ENCODE results near the gene KIRREL3. TPM values are rescaled to one million over a fixed set of nuclear protein-coding genes. Genes with fewer than 3 reads are reported as not detected.

The KIRREL3 gene
- total and polyA plus RNA-seq, 4 donors: 0.90 TPM; not detected in 3

- WGBS, 2 donors: 69 to 74% methylated on average over 15 to 18 of the region's 18 CpGs
- no peak for ATAC-seq (ENCODE audit: low FRiP score)
- intact Hi-C loops (cut with DNase I): no loop called here
- H3K4me1 ChIP-seq (ENCODE audit: control insufficient read depth in 1 of 2, insufficient read depth in 2 of 2, low read length in 2 of 2): no peaks in the 10 kb centered on the region
- no peaks in the 10 kb centered on the region for H3K9me3 ChIP-seq (ENCODE audit: control insufficient read depth, low read length)
- no peak overlapping the region for H3K4me3 ChIP-seq (ENCODE audit: low read length in 2 of 2)
- H3K36me3 ChIP-seq (ENCODE audit: control insufficient read depth in 1 of 2, insufficient read depth in 2 of 2, low read length in 1 of 2): no peaks in the 10 kb centered on the region
- no peak for DNase-seq
- no peaks in the 10 kb centered on the region for H3K27me3 ChIP-seq (ENCODE audit: control insufficient read depth in 1 of 2, insufficient read depth in 2 of 2, low read length in 1 of 2)
- H3K27ac ChIP-seq (ENCODE audit: low read depth in 1 of 2, low read length in 2 of 2): no peak overlapping the region
Measured at GRCh38 chr11:126466236-126467045, 534.1 kb downstream of the KIRREL3 start.

GRCh38 chr11:126465573-126466188 lies 534.9 kb downstream of the KIRREL3 start:
- WGBS, 2 donors: 2 to 3% methylated on average over 19 of the region's 19 CpGs
- no peak for ATAC-seq (ENCODE audit: low FRiP score)
- intact Hi-C loops (cut with DNase I): no loop called here

GRCh38 chr11:126464796-126465195 lies 535.8 kb downstream of the KIRREL3 start:
- no peaks in the 10 kb centered on the region for H3K9me3 ChIP-seq (ENCODE audit: control insufficient read depth, low read length)
- H3K4me3 ChIP-seq (ENCODE audit: low read length in 2 of 2): no peak overlapping the region
- ATAC-seq (ENCODE audit: low FRiP score) (no peak), DNase-seq (no peak)
- H3K36me3 ChIP-seq (ENCODE audit: control insufficient read depth in 1 of 2, insufficient read depth in 2 of 2, low read length in 1 of 2): no peaks in the 10 kb centered on the region
- intact Hi-C loops (cut with DNase I): no loop called here
- no peaks in the 10 kb centered on the region for H3K4me1 ChIP-seq (ENCODE audit: control insufficient read depth in 1 of 2, insufficient read depth in 2 of 2, low read length in 2 of 2)
- no peaks in the 10 kb centered on the region for H3K27me3 ChIP-seq (ENCODE audit: control insufficient read depth in 1 of 2, insufficient read depth in 2 of 2, low read length in 1 of 2)
- H3K27ac ChIP-seq (ENCODE audit: low read depth in 1 of 2, low read length in 2 of 2): no peak overlapping the region
- 93 to 94% methylated on average over 5 of the region's 5 CpGs for WGBS, 2 donors

More at GRCh38 chr11:126465573-126466188, 534.9 kb downstream of the KIRREL3 start:
- Histone ChIP-seq H3K27me3 (ENCODE audit: control insufficient read depth in 1 of 2, insufficient read depth in 2 of 2, low read length in 1 of 2) (no peaks in the 10 kb centered on the region), H3K36me3 (ENCODE audit: control insufficient read depth in 1 of 2, insufficient read depth in 2 of 2, low read length in 1 of 2) (no peaks in the 10 kb centered on the region), H3K27ac (ENCODE audit: low read depth in 1 of 2, low read length in 2 of 2) (no peak overlapping the region), H3K9me3 (ENCODE audit: control insufficient read depth, low read length) (no peaks in the 10 kb centered on the region), H3K4me1 (ENCODE audit: control insufficient read depth in 1 of 2, insufficient read depth in 2 of 2, low read length in 2 of 2) (no peaks in the 10 kb centered on the region), H3K4me3 (ENCODE audit: low read length in 2 of 2) (no peak overlapping the region)
- no peak for DNase-seq

DNA sequence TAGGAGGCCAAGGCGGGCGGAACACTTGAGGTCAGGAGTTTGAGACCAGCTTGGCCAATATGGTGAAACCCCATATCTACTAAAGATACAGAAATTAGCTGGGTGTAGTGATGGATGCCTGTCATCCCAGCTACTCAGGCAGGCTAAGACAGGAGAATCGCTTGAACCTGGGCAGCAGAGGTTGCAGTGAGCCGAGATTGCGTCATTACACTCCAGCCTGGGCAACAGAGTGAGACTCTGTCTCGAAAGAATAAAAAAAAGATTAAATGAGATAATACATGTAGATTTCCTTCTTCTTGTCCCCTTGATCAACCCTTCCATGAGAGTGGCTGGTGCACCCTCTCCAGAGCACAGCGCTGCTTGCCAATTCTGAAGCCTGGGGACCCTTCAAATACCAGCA lies 538.1 kb downstream of the KIRREL3 start:
- no peaks in the 10 kb centered on the region for H3K27me3 ChIP-seq (ENCODE audit: control insufficient read depth in 1 of 2, insufficient read depth in 2 of 2, low read length in 1 of 2)
- H3K36me3 ChIP-seq (ENCODE audit: control insufficient read depth in 1 of 2, insufficient read depth in 2 of 2, low read length in 1 of 2): no peaks in the 10 kb centered on the region
- H3K4me3 ChIP-seq (ENCODE audit: low read length in 2 of 2): no peak overlapping the region
- no peaks in the 10 kb centered on the region for H3K4me1 ChIP-seq (ENCODE audit: control insufficient read depth in 1 of 2, insufficient read depth in 2 of 2, low read length in 2 of 2)
- intact Hi-C loops (cut with DNase I): no loop called here
- no peaks in the 10 kb centered on the region for H3K9me3 ChIP-seq (ENCODE audit: control insufficient read depth, low read length)
- no peak for DNase-seq
- ATAC-seq (ENCODE audit: low FRiP score): no peak
- 97 to 98% methylated on average over 7 of the region's 7 CpGs for WGBS, 2 donors
- H3K27ac ChIP-seq (ENCODE audit: low read depth in 1 of 2, low read length in 2 of 2): no peak overlapping the region

DNA sequence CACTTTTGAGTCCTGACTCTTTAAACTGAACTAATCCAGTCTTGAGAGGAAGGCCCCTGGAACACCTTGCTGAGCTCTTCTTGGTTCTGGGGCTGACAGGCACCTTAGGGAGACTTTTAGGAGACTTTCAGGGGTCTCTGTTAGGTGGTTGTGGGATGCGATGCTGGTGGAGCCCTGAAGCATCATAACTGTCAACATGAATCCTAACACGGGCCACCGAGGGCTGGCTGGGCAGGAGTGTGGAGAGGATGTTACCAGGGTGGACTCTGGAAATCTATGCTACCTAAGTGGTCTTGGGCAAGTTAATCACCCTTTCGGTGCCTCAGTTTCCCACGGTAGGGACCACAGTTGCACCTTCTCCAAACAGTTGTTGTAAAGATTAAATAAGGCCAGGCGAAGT lies 538.6 kb downstream of the KIRREL3 start:
- intact Hi-C loops (cut with DNase I): no loop called here
- H3K27ac ChIP-seq (ENCODE audit: low read depth in 1 of 2, low read length in 2 of 2): no peak overlapping the region
- no peaks in the 10 kb centered on the region for H3K9me3 ChIP-seq (ENCODE audit: control insufficient read depth, low read length)
- H3K4me1 ChIP-seq (ENCODE audit: control insufficient read depth in 1 of 2, insufficient read depth in 2 of 2, low read length in 2 of 2): no peaks in the 10 kb centered on the region
- no peaks in the 10 kb centered on the region for H3K27me3 ChIP-seq (ENCODE audit: control insufficient read depth in 1 of 2, insufficient read depth in 2 of 2, low read length in 1 of 2)
- 86 to 95% methylated on average over 6 of the region's 6 CpGs for WGBS, 2 donors
- ATAC-seq (ENCODE audit: low FRiP score) (no peak), DNase-seq (no peak)
- H3K36me3 ChIP-seq (ENCODE audit: control insufficient read depth in 1 of 2, insufficient read depth in 2 of 2, low read length in 1 of 2): no peaks in the 10 kb centered on the region
- H3K4me3 ChIP-seq (ENCODE audit: low read length in 2 of 2): no peak overlapping the region

DNA sequence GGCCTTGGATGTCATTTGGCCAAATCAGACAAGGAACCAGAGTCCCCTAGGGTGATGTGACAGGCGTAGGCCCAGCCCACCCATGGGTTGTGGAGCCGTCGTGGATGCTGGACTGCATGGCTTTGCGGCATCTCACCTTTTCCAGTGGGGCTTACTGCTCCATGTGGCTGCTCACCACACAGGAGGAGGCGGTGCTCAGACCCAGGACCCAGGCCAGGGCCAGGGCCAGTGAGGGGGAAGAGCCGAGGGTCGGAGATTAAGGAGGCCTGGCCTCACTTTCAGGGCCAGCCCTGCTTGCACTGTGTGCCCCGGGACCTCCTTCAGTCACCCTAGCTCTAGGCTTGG lies 539.5 kb downstream of the KIRREL3 start:
- Histone ChIP-seq H3K4me1 (ENCODE audit: control insufficient read depth in 1 of 2, insufficient read depth in 2 of 2, low read length in 2 of 2) (no peaks in the 10 kb centered on the region), H3K36me3 (ENCODE audit: control insufficient read depth in 1 of 2, insufficient read depth in 2 of 2, low read length in 1 of 2) (no peaks in the 10 kb centered on the region), H3K27ac (ENCODE audit: low read depth in 1 of 2, low read length in 2 of 2) (no peak overlapping the region), H3K9me3 (ENCODE audit: control insufficient read depth, low read length) (no peaks in the 10 kb centered on the region), H3K4me3 (ENCODE audit: low read length in 2 of 2) (no peak overlapping the region), H3K27me3 (ENCODE audit: control insufficient read depth in 1 of 2, insufficient read depth in 2 of 2, low read length in 1 of 2) (no peaks in the 10 kb centered on the region)
- intact Hi-C loops (cut with DNase I): no loop called here
- peak; percentile 13 for ATAC-seq (ENCODE audit: low FRiP score)
- no peak for DNase-seq
- WGBS, 2 donors: 93 to 94% methylated on average over 8 of the region's 8 CpGs

GRCh38 chr11:126460417-126461095 lies 540.0 kb downstream of the KIRREL3 start:
- Histone ChIP-seq H3K27ac (ENCODE audit: low read depth in 1 of 2, low read length in 2 of 2) (no peak overlapping the region), H3K36me3 (ENCODE audit: control insufficient read depth in 1 of 2, insufficient read depth in 2 of 2, low read length in 1 of 2) (no peaks in the 10 kb centered on the region), H3K4me3 (ENCODE audit: low read length in 2 of 2) (no peak overlapping the region), H3K4me1 (ENCODE audit: control insufficient read depth in 1 of 2, insufficient read depth in 2 of 2, low read length in 2 of 2) (no peaks in the 10 kb centered on the region), H3K27me3 (ENCODE audit: control insufficient read depth in 1 of 2, insufficient read depth in 2 of 2, low read length in 1 of 2) (no peaks in the 10 kb centered on the region), H3K9me3 (ENCODE audit: control insufficient read depth, low read length) (no peaks in the 10 kb centered on the region)
- 91% methylated on average over 15 of the region's 15 CpGs for WGBS, 2 donors
- DNase-seq (no peak), ATAC-seq (ENCODE audit: low FRiP score) (no peak)
- intact Hi-C loops (cut with DNase I): no loop called here

DNA sequence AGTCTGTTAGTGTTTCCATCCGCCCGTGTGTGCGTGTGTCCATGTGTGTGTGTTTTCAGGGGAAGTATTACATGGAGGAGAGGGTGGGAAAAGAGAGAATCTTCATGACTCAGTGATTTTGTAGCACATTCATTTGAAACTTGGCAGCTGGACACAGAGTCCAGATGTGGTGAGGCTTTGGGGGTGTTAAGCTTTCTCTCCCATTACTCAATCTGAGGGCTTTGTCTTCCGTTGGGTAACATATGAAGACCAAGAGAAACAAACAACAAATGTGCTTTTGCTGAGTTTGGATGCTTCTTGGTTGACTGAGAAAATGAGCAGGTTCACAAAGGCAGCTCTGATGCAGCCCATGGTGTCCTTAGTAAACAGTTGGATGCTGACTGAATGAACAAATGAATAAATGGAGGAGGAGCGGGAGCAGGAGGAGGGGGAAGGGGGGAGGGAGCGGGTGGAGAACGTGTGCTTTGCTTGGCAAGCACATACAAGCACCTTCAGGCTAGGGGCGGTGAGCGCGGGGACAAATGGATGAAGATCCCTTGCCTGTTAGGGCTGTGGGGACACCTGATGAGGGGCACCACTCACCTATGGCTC lies 540.8 kb downstream of the KIRREL3 start:
- Histone ChIP-seq H3K36me3 (ENCODE audit: control insufficient read depth in 1 of 2, insufficient read depth in 2 of 2, low read length in 1 of 2) (no peaks in the 10 kb centered on the region), H3K27me3 (ENCODE audit: control insufficient read depth in 1 of 2, insufficient read depth in 2 of 2, low read length in 1 of 2) (no peaks in the 10 kb centered on the region), H3K4me1 (ENCODE audit: control insufficient read depth in 1 of 2, insufficient read depth in 2 of 2, low read length in 2 of 2) (no peaks in the 10 kb centered on the region), H3K9me3 (ENCODE audit: control insufficient read depth, low read length) (no peaks in the 10 kb centered on the region), H3K4me3 (ENCODE audit: low read length in 2 of 2) (no peak overlapping the region), H3K27ac (ENCODE audit: low read depth in 1 of 2, low read length in 2 of 2) (no peak overlapping the region)
- intact Hi-C loops (cut with DNase I): no loop called here
- 72 to 79% methylated on average over 10 of the region's 10 CpGs for WGBS, 2 donors
- ATAC-seq (ENCODE audit: low FRiP score): no peak
- DNase-seq: no peak
